Activated CD4-positive, alpha-beta T cell treated with anti-CD3 and anti-CD28 coated beads, Interleukin-2, Interleukin-4, amounts not matched to agents 100 ng/mL and 50 ng/mL, durations not matched to agents 16 hours and 8 hours (primary cell): ENCODE data around the gene FAM228B.

ENCODE experiments used
- DNase-seq: peaks from one replicate; pipeline ENCODE4 v3.0.0-alpha.2; 2020; ENCODE audit warnings: low spot score

FAM228B gene

DNA sequence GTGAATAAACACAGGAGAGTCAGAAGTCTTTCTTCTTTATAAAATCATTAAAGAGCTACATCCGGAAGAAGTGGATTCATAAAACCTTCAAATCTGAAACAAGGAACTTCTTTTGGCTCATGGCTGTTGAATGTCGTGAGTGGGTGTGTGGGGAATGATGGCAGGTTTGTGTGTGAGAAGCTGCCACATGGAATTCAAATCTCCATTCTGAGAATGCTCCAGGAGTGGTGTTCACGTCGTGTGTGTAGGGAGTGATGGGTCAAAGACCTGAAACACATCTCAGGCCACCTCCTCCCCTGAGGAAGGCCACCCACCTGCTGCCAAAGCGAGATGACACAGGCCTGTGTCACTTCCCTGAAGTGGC, 80.5 kb downstream of the FAM228B start:
- DNase-seq: no peak

DNA sequence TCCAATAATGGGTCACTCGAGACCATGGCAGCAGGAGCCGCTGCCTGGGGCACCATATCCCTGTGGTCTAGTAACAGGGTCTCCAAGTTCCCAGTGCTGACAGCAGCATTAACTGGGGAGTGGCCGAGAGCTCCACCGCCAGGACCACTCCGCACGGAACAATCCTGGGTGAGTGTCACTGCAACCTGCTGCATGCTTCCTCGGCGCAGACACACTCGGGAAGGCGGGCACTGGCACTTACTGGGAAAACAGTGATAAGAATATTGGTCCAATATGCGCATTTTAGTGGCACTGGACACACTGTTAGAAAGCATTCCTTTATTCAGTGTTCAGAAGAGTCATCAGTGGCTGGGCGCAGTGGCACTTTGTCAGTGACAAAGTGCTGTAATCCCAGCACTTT, 81.2 kb downstream of the FAM228B start:
- no peak for DNase-seq

DNA sequence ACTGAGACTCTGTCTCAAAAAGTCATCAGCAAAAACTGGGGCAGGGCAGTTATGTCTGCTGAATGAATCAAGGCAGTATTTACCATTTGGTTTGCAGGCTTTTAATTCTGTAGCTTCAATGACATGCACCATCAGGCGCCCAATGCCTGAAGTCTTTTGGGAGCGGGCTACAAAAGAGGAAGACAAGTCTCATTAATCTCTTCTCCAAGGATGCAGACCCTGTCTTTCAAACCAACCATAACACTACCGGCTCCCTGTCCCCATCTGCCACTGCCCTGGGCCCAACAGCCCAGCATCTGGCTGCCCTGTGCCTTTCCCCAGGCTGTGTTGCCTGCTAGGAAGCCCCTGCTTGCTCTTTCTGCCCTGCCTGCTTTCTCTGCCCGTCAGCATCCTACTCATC, 81.9 kb downstream of the FAM228B start:
- DNase-seq: no peak

DNA sequence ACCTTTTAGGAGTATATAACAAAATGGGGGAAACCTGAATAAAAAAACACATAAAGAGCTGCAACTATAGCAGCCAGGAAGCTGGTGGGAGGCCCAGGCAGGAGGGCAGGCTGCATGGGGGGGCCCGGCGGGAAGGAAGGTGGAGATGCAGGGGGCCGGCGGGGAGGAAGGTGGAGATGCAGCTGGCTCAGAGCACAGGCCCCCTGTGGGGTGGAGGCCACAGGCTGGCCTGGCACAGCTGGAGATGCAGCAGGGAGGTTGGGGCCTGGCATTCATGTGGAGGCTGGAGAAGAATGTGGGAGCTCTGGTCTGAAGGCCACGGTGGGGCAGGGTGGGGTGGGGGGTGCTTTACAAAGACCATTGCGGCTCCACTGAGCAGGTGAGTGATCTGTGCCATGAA, 83.0 kb downstream of the FAM228B start:
- DNase-seq: no peak

DNA sequence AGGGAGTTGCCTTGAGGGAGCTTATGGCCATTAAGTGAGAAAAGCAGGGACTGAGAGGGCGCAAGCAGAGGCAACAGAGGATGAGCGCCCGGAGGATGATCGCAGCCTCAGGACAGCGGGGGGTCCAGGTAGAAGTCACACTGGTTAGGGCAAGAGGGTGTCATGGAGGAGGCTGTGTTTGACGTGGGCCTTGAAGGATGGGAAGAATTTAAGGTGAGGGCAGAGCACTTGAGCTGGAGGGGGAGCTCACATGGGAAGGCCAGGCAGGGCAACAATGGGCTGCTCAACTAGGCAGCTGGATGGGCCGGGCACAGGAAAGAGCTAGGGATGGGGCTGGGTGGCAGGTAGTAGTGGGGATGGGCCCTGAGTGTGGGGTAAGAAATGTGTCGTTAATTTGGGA, 83.4 kb downstream of the FAM228B start:
- no peak for DNase-seq

DNA sequence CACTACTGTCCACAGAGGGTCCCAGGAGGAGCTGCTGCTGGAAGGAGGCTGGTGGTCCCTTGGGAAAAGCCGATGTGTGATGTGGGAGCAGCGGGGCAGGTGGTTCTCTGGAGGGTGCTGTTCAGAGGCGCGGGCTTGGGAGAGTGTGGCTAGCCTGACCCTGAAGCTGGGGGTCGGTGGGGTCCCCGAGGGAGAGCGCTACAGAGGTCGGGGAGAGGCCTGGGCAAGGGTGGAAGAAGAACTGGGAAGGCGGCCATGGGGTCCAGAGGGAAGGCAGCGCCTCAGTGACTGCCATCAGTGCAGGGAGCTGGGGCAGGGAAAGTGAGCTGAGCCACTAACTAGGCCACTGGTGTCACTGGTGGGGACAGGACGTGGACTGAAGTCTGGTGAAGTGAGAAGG, 84.1 kb downstream of the FAM228B start:
- DNase-seq: no peak

DNA sequence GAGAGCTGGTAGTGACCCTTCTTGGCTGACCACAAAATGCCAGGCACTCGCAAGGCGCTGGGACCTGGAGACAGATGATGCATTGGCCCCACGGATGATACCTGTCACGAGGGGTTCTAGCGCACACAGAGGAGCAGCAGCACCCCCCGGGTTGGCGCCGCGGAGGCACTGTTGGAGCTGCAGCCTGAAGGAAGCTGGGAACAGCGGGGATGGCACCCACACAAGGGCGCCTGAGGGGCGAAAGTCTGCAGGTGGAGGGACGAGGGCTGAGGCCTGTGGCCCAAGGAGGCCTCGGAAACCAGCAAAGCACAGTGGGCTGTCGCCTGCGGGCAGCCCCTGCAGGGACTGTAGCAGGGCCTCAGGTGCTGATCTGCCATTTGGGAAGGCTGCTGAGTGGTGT, 85.2 kb downstream of the FAM228B start:
- no peak for DNase-seq

DNA sequence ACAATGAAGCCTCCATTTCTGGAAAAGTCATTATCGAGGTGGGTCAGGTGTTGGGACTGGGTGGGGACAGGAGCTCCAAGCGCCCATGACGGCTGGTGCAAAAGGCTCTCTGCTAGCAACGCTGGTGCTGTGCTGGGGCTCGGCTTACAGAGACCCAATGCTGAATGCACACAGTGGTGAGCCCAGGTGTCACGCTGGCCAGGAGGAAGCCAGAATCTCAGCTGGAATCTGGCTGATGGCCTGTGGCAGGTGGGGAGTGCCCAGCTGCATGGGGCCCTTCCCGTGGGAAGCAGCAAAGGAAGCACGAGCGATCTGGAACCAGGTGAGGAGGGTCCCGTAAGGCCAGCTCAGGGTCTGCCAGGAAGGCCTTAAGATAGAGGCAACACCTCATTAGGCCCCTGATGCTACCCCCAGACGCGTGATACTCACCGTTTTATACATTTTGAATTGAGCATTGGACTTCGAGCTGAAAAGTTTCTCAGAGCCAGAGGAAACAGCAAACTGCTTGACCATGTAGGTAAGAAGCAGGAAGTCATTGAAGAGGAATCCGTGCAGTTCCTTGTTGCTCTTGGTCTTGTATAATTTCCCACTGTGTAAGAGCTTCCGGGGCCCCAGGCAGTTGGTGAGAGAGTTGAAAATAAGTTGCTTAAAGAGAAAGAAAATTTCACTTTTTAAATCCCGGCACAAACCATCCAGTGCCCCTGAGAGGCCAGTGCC, 86.3 kb downstream of the FAM228B start:
- DNase-seq: no peak

DNA sequence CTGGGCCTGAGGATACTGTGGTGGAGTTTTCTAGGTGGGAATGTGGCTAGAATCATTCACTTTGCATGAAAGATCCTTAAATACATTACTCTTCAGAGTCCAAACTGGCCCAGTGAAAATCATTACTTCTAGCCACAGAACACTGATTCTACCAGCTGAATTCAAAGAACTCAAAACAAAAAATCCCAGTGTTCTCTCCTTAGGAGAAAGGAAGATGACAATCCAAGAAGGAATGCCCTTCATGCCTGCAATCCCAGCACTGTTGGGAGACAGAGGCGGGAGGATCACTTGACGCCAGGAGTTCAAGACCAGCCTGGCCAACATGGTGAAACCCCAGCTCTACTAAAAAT, 86.8 kb downstream of the FAM228B start:
- no peak for DNase-seq

DNA sequence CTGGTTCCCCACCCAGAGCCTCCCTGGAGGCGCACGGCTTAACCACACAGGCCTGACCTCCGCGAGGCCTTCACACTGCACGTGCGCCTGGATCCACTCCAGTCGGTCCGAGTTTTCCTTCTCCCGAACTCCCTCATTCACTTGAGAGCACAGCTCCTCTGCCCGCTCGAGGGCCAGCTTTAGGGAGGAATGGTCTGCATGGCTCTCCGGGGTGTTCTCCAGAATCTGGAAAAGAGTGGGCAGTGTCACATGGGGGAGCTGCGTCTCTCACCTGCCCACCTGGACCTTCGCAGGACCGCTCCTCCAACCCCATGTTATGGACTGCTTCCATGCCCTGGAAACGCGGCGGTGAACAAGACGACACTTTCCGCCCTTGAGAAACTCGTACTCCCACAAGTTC, 87.5 kb downstream of the FAM228B start:
- no peak for DNase-seq

DNA sequence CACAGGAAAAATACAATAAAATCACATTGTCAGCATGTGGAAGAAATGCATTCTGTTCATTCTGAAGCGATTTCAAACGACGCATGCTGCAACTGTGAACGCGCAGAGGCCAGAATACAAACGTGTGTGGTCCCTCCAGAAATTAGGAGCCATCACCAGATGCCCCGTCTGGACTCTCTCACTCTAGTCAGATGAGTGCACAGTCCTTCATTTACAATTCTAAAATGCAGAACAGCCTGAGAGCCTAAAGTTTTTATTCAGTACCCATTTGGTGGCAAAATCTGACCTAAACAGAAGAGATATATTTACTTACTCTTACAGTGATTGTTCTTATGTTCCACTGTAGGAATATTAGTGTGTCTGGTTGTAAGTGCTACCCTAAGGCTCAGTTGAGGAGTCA, 88.1 kb downstream of the FAM228B start:
- DNase-seq: no peak

DNA sequence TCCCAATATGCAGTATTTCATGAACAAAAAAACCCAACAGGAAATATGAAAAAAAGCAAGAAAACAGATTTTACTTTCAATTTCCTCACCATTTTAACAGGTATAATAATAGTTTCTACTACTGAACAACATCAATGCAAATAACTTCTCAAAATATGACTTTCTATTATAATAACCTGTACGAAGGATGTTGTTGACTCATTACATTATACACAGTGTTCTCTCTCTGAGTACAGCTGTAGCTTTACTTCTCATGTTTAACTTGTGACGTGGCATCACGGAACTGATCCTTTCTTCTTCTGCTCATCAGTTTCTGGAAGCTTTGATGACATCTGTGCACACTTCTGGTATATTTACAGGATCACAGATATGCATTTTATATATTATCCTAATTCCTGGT, 91.6 kb downstream of the FAM228B start:
- DNase-seq: peak; percentile 37
